GM12801 (cell line): ENCODE measurements around the gene PRICKLE4.

Experiments used
- CTCF ChIP-seq: IDR thresholded peaks from one replicate; pipeline ENCODE4 v1.5.1; 2011; ENCODE audit warnings: control low read depth; ENCODE audit not compliant: insufficient read length; ENCODE audit errors: extremely low read depth

Gene PRICKLE4

GRCh38 chr6:41814629-41815028, 34.0 kb downstream of the PRICKLE4 start:
- TF ChIP-seq CTCF, result no peak

- TF ChIP-seq CTCF, result no peak
These were observed 35.0 kb downstream of the PRICKLE4 start for GRCh38 chr6:41815587-41815986.

- no peak for TF ChIP-seq CTCF
These were observed 37.9 kb downstream of the PRICKLE4 start for GRCh38 chr6:41818271-41819054.

- TF ChIP-seq CTCF, result no peak
These were observed 40.7 kb downstream of the PRICKLE4 start for GRCh38 chr6:41821266-41821665.

- no peak for TF ChIP-seq CTCF
These were observed 41.4 kb downstream of the PRICKLE4 start for GRCh38 chr6:41822021-41822420.

- TF ChIP-seq CTCF, result no peak
These were observed 42.6 kb downstream of the PRICKLE4 start for GRCh38 chr6:41823178-41823577.

GRCh38 chr6:41824571-41825569, 44.3 kb downstream of the PRICKLE4 start:
- TF ChIP-seq CTCF, result no peak
